OCI-LY1 (cell line): ENCODE results near the gene CELF2.
"Not testable (repeated sequence)": the region's sequence is repeated elsewhere in the genome, so short reads cannot be mapped to it uniquely, and the experiment has no call there.

ENCODE experiments used
- H2AFZ ChIP-seq: fragments of 200-600 bp; sonication (generic), shearing (Covaris generic); 2 replicates; pipeline ENCODE4 v1.6.0; 2014; ENCODE audit warnings: antibody characterized with exemption, mild to moderate bottlenecking, low read length
- H3F3A ChIP-seq: fragments of 200-600 bp; sonication (generic), shearing (Covaris generic); 2 replicates; pipeline ENCODE4 v1.6.0; 2014; ENCODE audit warnings: mild to moderate bottlenecking, antibody characterized with exemption, low read length, moderate library complexity; ENCODE audit not compliant: insufficient read depth
- H3K27ac ChIP-seq: fragments of 200-600 bp; sonication (generic); 2 replicates; pipeline ENCODE4 v1.5.1; 2014; ENCODE audit warnings: low read length, mixed run types, mild to moderate bottlenecking, low read depth; ENCODE audit not compliant: poor library complexity, severe bottlenecking
- H3K27me3 ChIP-seq: fragments of 200-600 bp; sonication (generic); 2 replicates; pipeline ENCODE4 v1.6.0; 2014; ENCODE audit warnings: antibody characterized with exemption, mild to moderate bottlenecking, low read length, moderate library complexity; ENCODE audit not compliant: insufficient read depth
- H3K36me3 ChIP-seq: fragments of 200-600 bp; sonication (generic); 2 replicates; pipeline ENCODE4 v1.6.1; 2014; ENCODE audit warnings: mild to moderate bottlenecking, antibody characterized with exemption, low read length, moderate library complexity, mixed read lengths; ENCODE audit not compliant: insufficient read depth
- H3K4me1 ChIP-seq: fragments of 200-600 bp; sonication (generic); 2 replicates; pipeline ENCODE4 v1.5.1; 2014; ENCODE audit warnings: mild to moderate bottlenecking, low read length, moderate library complexity; ENCODE audit not compliant: insufficient read depth, severe bottlenecking
- H3K4me2 ChIP-seq: fragments of 200-600 bp; sonication (generic), shearing (Covaris generic); 2 replicates; pipeline ENCODE4 v1.6.1; 2014; ENCODE audit warnings: low read length
- H3K4me3 ChIP-seq: fragments of 200-600 bp; sonication (generic); 2 replicates; pipeline ENCODE4 v1.5.1; 2014; ENCODE audit warnings: low read length, low read depth, mild to moderate bottlenecking, mixed read lengths; ENCODE audit not compliant: poor library complexity, severe bottlenecking
- H3K79me2 ChIP-seq: fragments of 200-600 bp; shearing (Covaris generic); 2 replicates; pipeline ENCODE4 v1.6.1; 2016; ENCODE audit warnings: mixed run types, low read length, mixed read lengths; ENCODE audit not compliant: insufficient read depth
- H3K9ac ChIP-seq: fragments of 200-600 bp; sonication (generic), shearing (Covaris generic); 2 replicates; pipeline ENCODE4 v1.6.1; 2014; ENCODE audit warnings: mild to moderate bottlenecking, low read length, mixed read lengths
- H3K9me2 ChIP-seq: fragments of 200-600 bp; sonication (generic), shearing (Covaris generic); 2 replicates; pipeline ENCODE4 v1.6.1; 2014; ENCODE audit warnings: low read depth, mild to moderate bottlenecking, low read length, mixed read lengths
- H3K9me3 ChIP-seq: fragments of 200-600 bp; shearing (Covaris generic); 2 replicates; pipeline ENCODE4 v1.6.1; 2014; ENCODE audit warnings: low read length, mixed read lengths
- H4K20me1 ChIP-seq: fragments of 200-600 bp; sonication (generic), shearing (Covaris generic); 2 replicates; pipeline ENCODE4 v1.6.0; 2016; ENCODE audit warnings: mild to moderate bottlenecking, low read length; ENCODE audit not compliant: insufficient read depth
- EZH2 ChIP-seq: fragments of 200-600 bp; sonication (generic), shearing (Covaris generic); IDR thresholded peaks from 2 replicates; pipeline ENCODE4 v1.8.0; 2017; ENCODE audit warnings: borderline replicate concordance, mixed run types, mild to moderate bottlenecking, antibody characterized with exemption, low read length, moderate library complexity, mixed read lengths
- TF ChIP-seq, protein P1 (sequence below): fragments of 200-600 bp; sonication (generic), shearing (Covaris generic); IDR thresholded peaks from 2 replicates; pipeline ENCODE4 v1.5.1; 2017; ENCODE audit warnings: mild to moderate bottlenecking, antibody characterized with exemption, low read length, moderate library complexity, mixed read lengths

CELF2 gene

DNA sequence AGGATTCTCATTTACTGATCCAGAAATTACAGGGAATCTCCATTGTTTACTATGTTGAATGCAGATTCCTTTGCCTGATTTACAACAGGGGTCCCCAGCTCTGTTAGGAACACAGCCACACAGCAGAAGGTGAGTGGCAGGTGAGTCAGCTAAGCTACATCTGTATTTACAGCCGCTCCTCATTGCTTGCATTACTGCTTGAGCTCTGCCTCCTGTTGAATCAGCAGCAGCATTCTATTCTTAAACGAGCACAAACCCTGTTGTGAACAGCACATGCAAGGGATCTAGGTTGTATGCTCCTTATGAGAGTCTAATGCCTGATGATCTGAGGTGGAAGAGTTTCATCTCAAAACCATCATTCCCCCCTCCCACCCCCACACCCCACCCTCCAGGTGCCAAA is 23.3 kb upstream of the CELF2 start:
- Histone ChIP-seq H3K27me3 (no peaks in the 10 kb centered on the region), H3K79me2 (no peaks in the 10 kb centered on the region), H2AFZ (no peak overlapping the region), H3K4me1 (no peaks in the 10 kb centered on the region), H3K27ac (no peak overlapping the region), H3K9me3 (no peaks in the 10 kb centered on the region), H3K4me2 (no peak overlapping the region), H3K4me3 (no peak overlapping the region), H3K36me3 (no peaks in the 10 kb centered on the region), H3K9me2 (no peaks in the 10 kb centered on the region), H3K9ac (no peak overlapping the region), H4K20me1 (no peaks in the 10 kb centered on the region), H3F3A (no peaks in the 10 kb centered on the region)
- no peak for TF ChIP-seq EZH2
- TF ChIP-seq, protein P1, sequence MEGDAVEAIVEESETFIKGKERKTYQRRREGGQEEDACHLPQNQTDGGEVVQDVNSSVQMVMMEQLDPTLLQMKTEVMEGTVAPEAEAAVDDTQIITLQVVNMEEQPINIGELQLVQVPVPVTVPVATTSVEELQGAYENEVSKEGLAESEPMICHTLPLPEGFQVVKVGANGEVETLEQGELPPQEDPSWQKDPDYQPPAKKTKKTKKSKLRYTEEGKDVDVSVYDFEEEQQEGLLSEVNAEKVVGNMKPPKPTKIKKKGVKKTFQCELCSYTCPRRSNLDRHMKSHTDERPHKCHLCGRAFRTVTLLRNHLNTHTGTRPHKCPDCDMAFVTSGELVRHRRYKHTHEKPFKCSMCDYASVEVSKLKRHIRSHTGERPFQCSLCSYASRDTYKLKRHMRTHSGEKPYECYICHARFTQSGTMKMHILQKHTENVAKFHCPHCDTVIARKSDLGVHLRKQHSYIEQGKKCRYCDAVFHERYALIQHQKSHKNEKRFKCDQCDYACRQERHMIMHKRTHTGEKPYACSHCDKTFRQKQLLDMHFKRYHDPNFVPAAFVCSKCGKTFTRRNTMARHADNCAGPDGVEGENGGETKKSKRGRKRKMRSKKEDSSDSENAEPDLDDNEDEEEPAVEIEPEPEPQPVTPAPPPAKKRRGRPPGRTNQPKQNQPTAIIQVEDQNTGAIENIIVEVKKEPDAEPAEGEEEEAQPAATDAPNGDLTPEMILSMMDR = no peak

DNA sequence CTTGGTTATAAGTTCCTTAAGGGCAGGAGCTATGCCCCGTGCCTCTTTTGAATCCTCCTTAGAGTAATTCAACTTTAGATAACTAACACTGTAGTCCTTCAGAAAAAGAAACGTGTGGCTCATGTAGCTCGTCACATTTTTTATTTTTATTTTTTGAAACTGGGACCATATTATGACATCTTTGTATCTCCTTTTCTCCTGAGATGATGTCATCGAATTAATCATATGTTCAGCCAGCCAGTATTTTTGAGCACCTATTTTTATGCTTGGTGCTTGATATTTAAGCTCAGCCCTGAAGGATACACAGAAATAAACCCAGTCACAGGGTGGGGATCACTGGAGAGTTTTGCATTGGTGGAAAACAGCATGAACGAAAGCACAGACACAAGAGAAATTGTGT is 22.6 kb upstream of the CELF2 start:
- Histone ChIP-seq H3K4me2 (no peak overlapping the region), H3K9me2 (no peaks in the 10 kb centered on the region), H2AFZ (no peak overlapping the region), H3K4me3 (no peak overlapping the region), H3K36me3 (no peaks in the 10 kb centered on the region), H4K20me1 (no peaks in the 10 kb centered on the region), H3K79me2 (no peaks in the 10 kb centered on the region), H3K27ac (no peak overlapping the region), H3K9me3 (no peaks in the 10 kb centered on the region), H3K9ac (no peak overlapping the region), H3K4me1 (no peaks in the 10 kb centered on the region), H3F3A (no peaks in the 10 kb centered on the region), H3K27me3 (no peaks in the 10 kb centered on the region)
- TF ChIP-seq, protein P1 = no peak
- no peak for TF ChIP-seq EZH2

DNA sequence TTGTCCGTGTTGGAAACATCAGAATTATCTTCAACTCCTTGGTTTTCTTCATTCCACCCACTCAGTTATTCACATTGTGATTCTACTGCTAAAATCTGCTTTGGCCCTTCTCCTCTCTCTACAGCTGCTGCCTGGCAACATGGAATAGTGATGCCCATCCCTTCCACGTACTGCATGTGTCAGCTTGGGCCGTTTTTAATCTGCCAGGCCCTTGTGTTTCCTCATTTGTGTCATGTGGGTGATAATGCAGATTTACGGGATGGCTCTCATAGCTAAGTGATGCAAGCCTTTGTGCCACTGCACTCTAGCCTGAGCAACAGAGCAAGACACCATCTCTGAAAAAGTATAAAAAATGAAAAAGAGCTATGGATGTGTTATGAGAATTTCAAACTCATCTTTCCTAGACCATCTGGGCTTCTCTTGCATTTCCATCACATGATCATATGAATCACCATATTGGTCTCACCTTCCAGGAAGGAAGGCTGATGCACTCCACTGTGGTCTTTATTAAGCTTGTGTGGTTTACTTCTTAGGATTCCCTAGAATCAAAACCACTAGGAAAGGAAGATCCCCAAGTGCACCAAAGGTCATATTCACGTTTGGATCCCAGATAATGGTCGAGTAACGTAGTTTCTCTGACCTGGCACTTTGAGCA is 20.6 kb upstream of the CELF2 start:
- H3K4me3 ChIP-seq = no peak overlapping the region
- no peaks in the 10 kb centered on the region for H3F3A ChIP-seq
- H3K9me2 ChIP-seq = no peaks in the 10 kb centered on the region
- H3K36me3 ChIP-seq = no peaks in the 10 kb centered on the region
- H3K9ac ChIP-seq = no peak overlapping the region
- H3K27me3 ChIP-seq = no peaks in the 10 kb centered on the region
- no peaks in the 10 kb centered on the region for H4K20me1 ChIP-seq
- no peaks in the 10 kb centered on the region for H3K9me3 ChIP-seq
- TF ChIP-seq, protein P1 = no peak
- no peak for TF ChIP-seq EZH2
- no peak overlapping the region for H2AFZ ChIP-seq
- H3K79me2 ChIP-seq = no peaks in the 10 kb centered on the region
- no peak overlapping the region for H3K27ac ChIP-seq
- H3K4me2 ChIP-seq = no peak overlapping the region
- no peaks in the 10 kb centered on the region for H3K4me1 ChIP-seq

DNA sequence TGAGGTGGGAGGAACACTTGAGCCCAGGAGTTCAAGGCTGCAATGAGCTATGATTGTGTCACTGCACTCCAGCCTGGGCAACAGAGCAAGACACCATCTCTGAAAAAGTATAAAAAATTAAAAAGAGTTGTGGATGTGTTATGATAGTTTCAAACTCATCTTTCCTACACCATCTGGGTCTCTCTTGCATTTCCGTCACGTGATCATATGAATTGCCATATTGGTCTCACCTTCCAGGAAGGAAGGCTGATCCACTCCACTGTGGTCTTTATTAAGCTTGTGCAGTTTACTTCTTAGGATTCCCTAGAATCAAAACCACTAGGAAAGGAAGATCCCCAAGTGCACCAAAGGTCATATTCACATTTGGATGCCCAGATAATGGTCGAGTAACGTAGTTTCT is 18.2 kb upstream of the CELF2 start:
- not testable (repeated sequence) for H4K20me1 ChIP-seq, H3K4me1 ChIP-seq, H3K9me2 ChIP-seq

More for the DNA sequence above, 18.2 kb upstream of the CELF2 start:
- not testable (repeated sequence) for H3K36me3 ChIP-seq, H3K9ac ChIP-seq, H2AFZ ChIP-seq, H3K27me3 ChIP-seq, H3K79me2 ChIP-seq, H3K9me3 ChIP-seq, H3K4me2 ChIP-seq, H3K27ac ChIP-seq, H3F3A ChIP-seq, H3K4me3 ChIP-seq
